HG02884 (cell line): ENCODE data around the gene ANXA5.

Source experiments
- ATAC-seq: cut with Tn5 transposase; IDR thresholded peaks from one replicate; pipeline ENCODE4 v1.9.1; 2021; ENCODE audit warnings: mild to moderate bottlenecking, moderate library complexity; ENCODE audit not compliant: unreplicated experiment

The ANXA5 gene

GRCh38 chr4:121712001-121712651 lies 15.3 kb upstream of the ANXA5 start:
- peak; percentile 11 for ATAC-seq

GRCh38 chr4:121711263-121712000 lies 14.7 kb upstream of the ANXA5 start:
- peak; percentile 90 for ATAC-seq

GRCh38 chr4:121709766-121710405 lies 13.1 kb upstream of the ANXA5 start:
- peak; percentile 46 for ATAC-seq

GRCh38 chr4:121707344-121707743 lies 10.6 kb upstream of the ANXA5 start:
- no peak for ATAC-seq

GRCh38 chr4:121706595-121707021 lies 9.8 kb upstream of the ANXA5 start:
- no peak for ATAC-seq

- no peak for ATAC-seq
These were observed 8.7 kb upstream of the ANXA5 start for GRCh38 chr4:121705521-121705920.

- no peak for ATAC-seq
These were observed 5.4 kb upstream of the ANXA5 start for GRCh38 chr4:121702136-121702535.

- no peak for ATAC-seq
These were observed 4.5 kb upstream of the ANXA5 start for GRCh38 chr4:121701263-121701662.

- no peak for ATAC-seq
These were observed 1.5 kb upstream of the ANXA5 start for GRCh38 chr4:121698236-121698671.

GRCh38 chr4:121697564-121697963 lies 784 bp upstream of the ANXA5 start:
- ATAC-seq, result peak; percentile 25

GRCh38 chr4:121696170-121696580 lies 605 bp downstream of the ANXA5 start:
- ATAC-seq, result peak; percentile 15

- no peak for ATAC-seq
These were observed 2.9 kb downstream of the ANXA5 start for GRCh38 chr4:121693886-121694285.

GRCh38 chr4:121693450-121693849 lies 3.3 kb downstream of the ANXA5 start:
- no peak for ATAC-seq

GRCh38 chr4:121692261-121692660 lies 4.5 kb downstream of the ANXA5 start:
- no peak for ATAC-seq

- ATAC-seq, result peak; percentile 57
These were observed 6.8 kb downstream of the ANXA5 start for GRCh38 chr4:121690001-121690400.

- no peak for ATAC-seq
These were observed 8.1 kb downstream of the ANXA5 start for GRCh38 chr4:121688701-121689100.

- ATAC-seq, result no peak
These were observed 8.5 kb downstream of the ANXA5 start for GRCh38 chr4:121688261-121688660.

- no peak for ATAC-seq
These were observed 10.5 kb downstream of the ANXA5 start for GRCh38 chr4:121686255-121686654.

GRCh38 chr4:121685257-121685656 lies 11.5 kb downstream of the ANXA5 start:
- ATAC-seq, result no peak

- ATAC-seq, result no peak
These were observed 12.2 kb downstream of the ANXA5 start for GRCh38 chr4:121684561-121684960.

- no peak for ATAC-seq
These were observed 12.8 kb downstream of the ANXA5 start for GRCh38 chr4:121684016-121684415.

- ATAC-seq, result no peak
These were observed 16.2 kb downstream of the ANXA5 start for GRCh38 chr4:121680571-121680970.
